ENCODE measurements around the gene ESRRA.

The ESRRA gene

DNA sequence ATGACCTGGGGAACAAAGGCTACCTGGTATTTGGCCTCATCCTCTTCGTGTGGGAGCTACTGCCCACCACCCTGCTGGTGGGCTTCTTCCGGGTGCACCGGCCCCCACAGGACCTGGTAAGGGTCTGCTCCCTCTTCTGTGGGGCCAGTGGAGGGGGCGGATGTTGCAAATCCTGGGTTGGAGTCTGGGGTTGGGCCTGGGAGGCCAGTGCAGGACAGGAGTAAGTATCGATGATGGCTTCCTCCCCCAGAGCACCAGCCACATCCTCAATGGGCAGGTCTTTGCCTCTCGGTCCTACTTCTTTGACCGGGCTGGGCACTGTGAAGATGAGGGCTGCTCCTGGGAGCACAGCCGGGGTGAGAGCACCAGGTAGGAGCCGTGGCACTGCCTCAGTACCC, 17.0 kb upstream of the ESRRA start:
- Histone ChIP-seq H3K4me3 (IDR thresholded peaks at IDR 0.05; ENCODE audit: insufficient read depth, low read depth, low read length) (no peak overlapping the region), H3K36me3 (ENCODE audit: insufficient read depth) (no peaks in the 10 kb centered on the region), H2AFZ (ENCODE audit: low read depth) (no peak overlapping the region), H3K79me2 (ENCODE audit: insufficient read depth, low read depth) (peaks cover 9% of the 10 kb centered on the region), H3K27me3 (ENCODE audit: insufficient read depth, low read depth) (no peaks in the 10 kb centered on the region; the same call in 1 of the 2 replicates), H3K4me1 (ENCODE audit: low read depth, poor library complexity, severe bottlenecking) (peaks cover 18% of the 10 kb centered on the region), H3K9ac (no peak overlapping the region), H4K20me1 (ENCODE audit: insufficient read depth) (no peaks in the 10 kb centered on the region), H3K27ac (no peak overlapping the region), H3K4me2 (no peak overlapping the region)
- TF ChIP-seq, protein P1, sequence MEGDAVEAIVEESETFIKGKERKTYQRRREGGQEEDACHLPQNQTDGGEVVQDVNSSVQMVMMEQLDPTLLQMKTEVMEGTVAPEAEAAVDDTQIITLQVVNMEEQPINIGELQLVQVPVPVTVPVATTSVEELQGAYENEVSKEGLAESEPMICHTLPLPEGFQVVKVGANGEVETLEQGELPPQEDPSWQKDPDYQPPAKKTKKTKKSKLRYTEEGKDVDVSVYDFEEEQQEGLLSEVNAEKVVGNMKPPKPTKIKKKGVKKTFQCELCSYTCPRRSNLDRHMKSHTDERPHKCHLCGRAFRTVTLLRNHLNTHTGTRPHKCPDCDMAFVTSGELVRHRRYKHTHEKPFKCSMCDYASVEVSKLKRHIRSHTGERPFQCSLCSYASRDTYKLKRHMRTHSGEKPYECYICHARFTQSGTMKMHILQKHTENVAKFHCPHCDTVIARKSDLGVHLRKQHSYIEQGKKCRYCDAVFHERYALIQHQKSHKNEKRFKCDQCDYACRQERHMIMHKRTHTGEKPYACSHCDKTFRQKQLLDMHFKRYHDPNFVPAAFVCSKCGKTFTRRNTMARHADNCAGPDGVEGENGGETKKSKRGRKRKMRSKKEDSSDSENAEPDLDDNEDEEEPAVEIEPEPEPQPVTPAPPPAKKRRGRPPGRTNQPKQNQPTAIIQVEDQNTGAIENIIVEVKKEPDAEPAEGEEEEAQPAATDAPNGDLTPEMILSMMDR (conservative IDR thresholded peaks at IDR 0.05; ENCODE audit: low read depth, low read length): no peak

DNA sequence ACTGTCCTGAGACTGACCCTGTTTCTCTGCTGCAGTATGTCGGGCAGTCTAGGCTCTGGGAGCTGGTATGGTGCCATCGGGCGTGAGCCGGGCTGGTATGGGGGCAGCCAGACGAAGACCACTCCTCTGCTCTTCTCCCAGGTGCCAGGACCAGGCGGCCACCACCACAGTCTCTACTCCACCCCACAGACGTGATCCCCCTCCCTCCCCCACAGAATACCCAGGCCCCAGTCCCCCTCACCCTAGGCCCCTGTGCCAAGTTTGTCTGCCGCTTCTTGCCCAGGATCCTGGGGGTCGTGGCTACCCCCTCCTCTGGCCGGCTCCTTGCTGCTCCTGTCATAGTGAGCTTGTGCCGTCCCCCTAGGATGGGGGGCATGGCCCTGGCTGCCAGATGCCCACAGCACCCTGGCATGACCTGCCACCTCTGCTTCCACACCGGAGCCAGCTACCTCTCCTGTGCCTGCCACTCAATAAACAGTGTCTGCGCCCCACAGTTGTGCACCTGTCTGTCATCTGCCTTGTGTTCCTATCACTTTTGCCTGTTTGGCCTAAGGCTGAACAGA, 16.2 kb upstream of the ESRRA start:
- no peak overlapping the region for H3K27ac ChIP-seq
- no peaks in the 10 kb centered on the region for H4K20me1 ChIP-seq (ENCODE audit: insufficient read depth)
- no peak overlapping the region for H3K9ac ChIP-seq
- no peak overlapping the region for H3K4me3 ChIP-seq (IDR thresholded peaks at IDR 0.05; ENCODE audit: insufficient read depth, low read depth, low read length)
- H3K27me3 ChIP-seq (ENCODE audit: insufficient read depth, low read depth): no peaks in the 10 kb centered on the region; the same call in 1 of the 2 replicates
- H2AFZ ChIP-seq (ENCODE audit: low read depth): no peak overlapping the region
- H3K36me3 ChIP-seq (ENCODE audit: insufficient read depth): no peaks in the 10 kb centered on the region
- TF ChIP-seq, protein P1 (conservative IDR thresholded peaks at IDR 0.05; ENCODE audit: low read depth, low read length): no peak
- no peak overlapping the region for H3K4me2 ChIP-seq
- H3K79me2 ChIP-seq (ENCODE audit: insufficient read depth, low read depth): peaks cover 2% of the 10 kb centered on the region; the same call in 1 of the 2 replicates
- H3K4me1 ChIP-seq (ENCODE audit: low read depth, poor library complexity, severe bottlenecking): peaks cover 11% of the 10 kb centered on the region

DNA sequence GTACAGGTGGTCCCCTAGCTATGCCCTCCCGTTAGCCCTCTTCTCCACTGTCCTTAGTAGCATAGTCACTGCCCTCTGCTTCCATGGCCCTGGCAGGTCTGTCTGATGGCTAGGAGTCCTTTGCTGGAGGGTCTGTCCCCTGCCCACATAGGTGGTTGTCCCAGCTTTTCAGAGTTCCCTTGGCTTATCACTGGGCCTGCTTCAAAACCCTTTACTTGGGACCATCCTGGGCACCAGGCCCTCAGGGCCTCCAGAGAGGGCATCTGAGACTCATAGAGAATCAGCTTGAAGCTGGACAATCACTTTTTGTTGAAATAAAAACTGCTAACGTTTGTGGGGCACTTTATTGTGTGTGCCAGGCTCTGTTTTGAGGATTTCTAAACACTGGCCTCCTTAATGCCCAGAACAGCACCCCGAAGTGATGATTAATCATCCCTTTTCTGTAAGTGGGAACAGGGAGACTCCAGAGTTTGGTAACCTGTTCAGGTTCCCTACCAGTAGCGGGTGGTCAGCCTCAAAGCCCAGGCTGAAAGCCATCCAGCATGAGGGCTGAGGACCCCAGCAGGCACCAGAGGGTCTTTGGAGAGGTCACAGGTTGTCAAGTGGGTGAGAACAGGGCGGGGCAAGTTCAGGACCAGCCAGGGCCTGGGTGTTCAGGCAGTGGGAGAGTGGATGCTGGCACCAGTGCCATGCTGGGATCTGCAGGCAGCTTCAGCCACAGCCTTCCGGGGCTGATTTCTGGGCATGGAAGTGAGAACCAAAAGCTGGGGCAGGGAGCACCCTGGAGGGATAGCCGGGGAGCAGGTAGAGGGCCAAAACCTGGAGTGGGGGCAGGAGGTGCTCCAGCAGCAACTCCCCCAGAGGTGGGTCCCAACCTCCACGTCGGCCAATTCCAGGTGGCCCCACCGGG, 14.7 kb upstream of the ESRRA start:
- no peak overlapping the region for H3K9ac ChIP-seq
- TF ChIP-seq, protein P1 (conservative IDR thresholded peaks at IDR 0.05; ENCODE audit: low read depth, low read length): no peak
- H3K36me3 ChIP-seq (ENCODE audit: insufficient read depth): no peaks in the 10 kb centered on the region
- no peak overlapping the region for H3K4me2 ChIP-seq
- H3K27me3 ChIP-seq (ENCODE audit: insufficient read depth, low read depth): no peaks in the 10 kb centered on the region; the same call in 1 of the 2 replicates
- H3K27ac ChIP-seq: no peak overlapping the region
- H2AFZ ChIP-seq (ENCODE audit: low read depth): no peak overlapping the region
- no peak overlapping the region for H3K4me3 ChIP-seq (IDR thresholded peaks at IDR 0.05; ENCODE audit: insufficient read depth, low read depth, low read length)
- H3K4me1 ChIP-seq (ENCODE audit: low read depth, poor library complexity, severe bottlenecking): peaks cover 11% of the 10 kb centered on the region
- H3K79me2 ChIP-seq (ENCODE audit: insufficient read depth, low read depth): no peaks in the 10 kb centered on the region
- no peaks in the 10 kb centered on the region for H4K20me1 ChIP-seq (ENCODE audit: insufficient read depth)

DNA sequence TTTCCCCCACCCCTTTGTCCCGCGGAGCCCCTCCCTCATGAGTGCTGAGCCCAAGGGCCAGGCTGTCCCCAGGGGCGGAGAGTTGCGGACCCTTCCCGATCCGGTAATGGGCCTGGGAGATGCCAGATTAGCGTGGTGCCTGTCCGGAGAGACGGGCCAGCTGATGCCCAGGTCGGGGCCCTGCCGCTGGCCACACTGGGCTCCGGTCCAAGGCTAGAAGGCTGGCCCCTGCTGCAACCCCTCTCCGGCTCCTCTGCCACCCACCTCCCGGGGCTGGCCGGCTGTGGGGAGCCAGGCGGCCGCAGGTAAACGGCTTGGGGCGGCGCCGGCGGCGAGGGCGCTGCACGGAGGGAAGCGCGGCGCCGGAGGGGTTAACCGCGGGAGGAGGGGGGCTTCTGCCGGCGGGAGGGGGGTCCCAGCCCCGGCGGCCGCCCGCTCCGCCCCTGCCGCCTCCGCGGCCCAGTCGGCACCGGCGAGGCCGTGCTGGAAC, 14.0 kb upstream of the ESRRA start, which contains the start of gene KCNK4:
Gene KCNK4, plus strand, starts transcription at position 41 of the 490 bp plus-strand sequence. CDS start 1,717 bp downstream, outside the sequence.
- H3K36me3 ChIP-seq (ENCODE audit: insufficient read depth): no peaks in the 10 kb centered on the region

More for the DNA sequence above, 14.0 kb upstream of the ESRRA start, which contains the start of gene KCNK4:
- no peak within 1 kb of the TSS for H2AFZ ChIP-seq (ENCODE audit: low read depth)
- no peaks in the 10 kb centered on the region; the same call in 1 of the 2 replicates for H3K27me3 ChIP-seq (ENCODE audit: insufficient read depth, low read depth)
- H3K4me2 ChIP-seq: no peak within 1 kb of the TSS
- TF ChIP-seq, protein P1 (conservative IDR thresholded peaks at IDR 0.05; ENCODE audit: low read depth, low read length): no peak
- H4K20me1 ChIP-seq (ENCODE audit: insufficient read depth): no peaks in the 10 kb centered on the region
- no peak within 1 kb of the TSS for H3K4me3 ChIP-seq (IDR thresholded peaks at IDR 0.05; ENCODE audit: insufficient read depth, low read depth, low read length)
- H3K9ac ChIP-seq: no peak within 1 kb of the TSS
- H3K79me2 ChIP-seq (ENCODE audit: insufficient read depth, low read depth): no peaks in the 10 kb centered on the region
- peaks cover 8% of the 10 kb centered on the region for H3K4me1 ChIP-seq (ENCODE audit: low read depth, poor library complexity, severe bottlenecking)
- no peak within 1 kb of the TSS for H3K27ac ChIP-seq
